ENCODE data around the gene MLEC.

MLEC gene

GRCh38 chr12:120650233-120650690 lies 36.7 kb upstream of the MLEC start:
- Histone ChIP-seq H3K36me3 (ENCODE audit: low read depth) (no peaks in the 10 kb centered on the region), H3K4me1 (ENCODE audit: insufficient read depth, poor library complexity, severe bottlenecking) (peaks cover 4% of the 10 kb centered on the region), H3K27me3 (ENCODE audit: insufficient read depth, poor library complexity, severe bottlenecking) (no peaks in the 10 kb centered on the region), H3K4me3 (ENCODE audit: severe bottlenecking) (no peak overlapping the region), H3K27ac (ENCODE audit: poor library complexity, severe bottlenecking) (no peak overlapping the region), H3K9me3 (ENCODE audit: severe bottlenecking) (no peaks in the 10 kb centered on the region)
- TF ChIP-seq, protein P1, sequence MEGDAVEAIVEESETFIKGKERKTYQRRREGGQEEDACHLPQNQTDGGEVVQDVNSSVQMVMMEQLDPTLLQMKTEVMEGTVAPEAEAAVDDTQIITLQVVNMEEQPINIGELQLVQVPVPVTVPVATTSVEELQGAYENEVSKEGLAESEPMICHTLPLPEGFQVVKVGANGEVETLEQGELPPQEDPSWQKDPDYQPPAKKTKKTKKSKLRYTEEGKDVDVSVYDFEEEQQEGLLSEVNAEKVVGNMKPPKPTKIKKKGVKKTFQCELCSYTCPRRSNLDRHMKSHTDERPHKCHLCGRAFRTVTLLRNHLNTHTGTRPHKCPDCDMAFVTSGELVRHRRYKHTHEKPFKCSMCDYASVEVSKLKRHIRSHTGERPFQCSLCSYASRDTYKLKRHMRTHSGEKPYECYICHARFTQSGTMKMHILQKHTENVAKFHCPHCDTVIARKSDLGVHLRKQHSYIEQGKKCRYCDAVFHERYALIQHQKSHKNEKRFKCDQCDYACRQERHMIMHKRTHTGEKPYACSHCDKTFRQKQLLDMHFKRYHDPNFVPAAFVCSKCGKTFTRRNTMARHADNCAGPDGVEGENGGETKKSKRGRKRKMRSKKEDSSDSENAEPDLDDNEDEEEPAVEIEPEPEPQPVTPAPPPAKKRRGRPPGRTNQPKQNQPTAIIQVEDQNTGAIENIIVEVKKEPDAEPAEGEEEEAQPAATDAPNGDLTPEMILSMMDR (IDR thresholded peaks at IDR 0.05; ENCODE audit: poor library complexity, severe bottlenecking) = no peak
- DNase-seq (ENCODE audit: low spot score) (no peak), ATAC-seq (ENCODE audit: low read depth) (no peak)

GRCh38 chr12:120651821-120652220 lies 35.1 kb upstream of the MLEC start:
- Histone ChIP-seq H3K4me1 (ENCODE audit: insufficient read depth, poor library complexity, severe bottlenecking) (peaks cover 4% of the 10 kb centered on the region), H3K27me3 (ENCODE audit: insufficient read depth, poor library complexity, severe bottlenecking) (no peaks in the 10 kb centered on the region), H3K4me3 (ENCODE audit: severe bottlenecking) (no peak overlapping the region), H3K36me3 (ENCODE audit: low read depth) (no peaks in the 10 kb centered on the region), H3K9me3 (ENCODE audit: severe bottlenecking) (no peaks in the 10 kb centered on the region), H3K27ac (ENCODE audit: poor library complexity, severe bottlenecking) (no peak overlapping the region)
- TF ChIP-seq, protein P1 (IDR thresholded peaks at IDR 0.05; ENCODE audit: poor library complexity, severe bottlenecking) = no peak
- DNase-seq (ENCODE audit: low spot score) = no peak
- ATAC-seq (ENCODE audit: low read depth) = peak; percentile 21; the same call in 1 of the 3 replicates

GRCh38 chr12:120652656-120653435 lies 34.1 kb upstream of the MLEC start:
- TF ChIP-seq, protein P1 (IDR thresholded peaks at IDR 0.05; ENCODE audit: poor library complexity, severe bottlenecking) = no peak
- H3K27ac ChIP-seq (ENCODE audit: poor library complexity, severe bottlenecking) = no peak overlapping the region
- H3K27me3 ChIP-seq (ENCODE audit: insufficient read depth, poor library complexity, severe bottlenecking) = no peaks in the 10 kb centered on the region
- no peak overlapping the region for H3K4me3 ChIP-seq (ENCODE audit: severe bottlenecking)
- H3K9me3 ChIP-seq (ENCODE audit: severe bottlenecking) = no peaks in the 10 kb centered on the region
- ATAC-seq (ENCODE audit: low read depth) (no peak), DNase-seq (ENCODE audit: low spot score) (no peak)
- H3K36me3 ChIP-seq (ENCODE audit: low read depth) = no peaks in the 10 kb centered on the region
- peaks cover 4% of the 10 kb centered on the region for H3K4me1 ChIP-seq (ENCODE audit: insufficient read depth, poor library complexity, severe bottlenecking)

DNA sequence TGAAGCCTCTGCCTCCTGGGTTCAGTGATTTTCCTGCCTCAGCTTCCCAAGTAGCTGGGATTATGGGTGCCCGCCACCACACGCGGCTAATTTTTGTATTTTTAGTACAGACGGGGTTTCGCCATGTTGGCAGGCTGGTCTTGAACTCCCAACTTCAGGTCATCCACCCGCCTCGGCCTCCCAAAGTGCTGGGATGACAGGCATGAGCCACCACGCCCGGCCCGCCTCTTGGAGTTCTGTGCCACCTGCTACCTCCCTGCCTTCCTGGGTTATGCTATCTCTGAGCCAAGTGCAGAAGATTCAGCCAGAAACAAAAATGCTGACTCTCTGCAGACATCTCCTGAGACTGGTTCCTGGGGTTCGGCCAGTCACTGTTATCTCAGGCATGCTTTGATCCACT lies 33.3 kb upstream of the MLEC start:
- H3K9me3 ChIP-seq (ENCODE audit: severe bottlenecking) = no peaks in the 10 kb centered on the region
- TF ChIP-seq, protein P1 (IDR thresholded peaks at IDR 0.05; ENCODE audit: poor library complexity, severe bottlenecking) = no peak
- no peak overlapping the region for H3K4me3 ChIP-seq (ENCODE audit: severe bottlenecking)
- no peaks in the 10 kb centered on the region for H3K27me3 ChIP-seq (ENCODE audit: insufficient read depth, poor library complexity, severe bottlenecking)
- ATAC-seq (ENCODE audit: low read depth) (no peak), DNase-seq (ENCODE audit: low spot score) (no peak)
- H3K4me1 ChIP-seq (ENCODE audit: insufficient read depth, poor library complexity, severe bottlenecking) = peaks cover 4% of the 10 kb centered on the region
- no peak overlapping the region for H3K27ac ChIP-seq (ENCODE audit: poor library complexity, severe bottlenecking)
- H3K36me3 ChIP-seq (ENCODE audit: low read depth) = no peaks in the 10 kb centered on the region

GRCh38 chr12:120654656-120655055 lies 32.3 kb upstream of the MLEC start:
- no peak overlapping the region for H3K27ac ChIP-seq (ENCODE audit: poor library complexity, severe bottlenecking)
- TF ChIP-seq, protein P1 (IDR thresholded peaks at IDR 0.05; ENCODE audit: poor library complexity, severe bottlenecking) = no peak
- H3K4me1 ChIP-seq (ENCODE audit: insufficient read depth, poor library complexity, severe bottlenecking) = peaks cover 4% of the 10 kb centered on the region

More at GRCh38 chr12:120654656-120655055, 32.3 kb upstream of the MLEC start:
- DNase-seq (ENCODE audit: low spot score) = no peak
- ATAC-seq (ENCODE audit: low read depth) = no peak
- H3K9me3 ChIP-seq (ENCODE audit: severe bottlenecking) = no peaks in the 10 kb centered on the region
- H3K36me3 ChIP-seq (ENCODE audit: low read depth) = no peaks in the 10 kb centered on the region
- no peak overlapping the region for H3K4me3 ChIP-seq (ENCODE audit: severe bottlenecking)
- no peaks in the 10 kb centered on the region for H3K27me3 ChIP-seq (ENCODE audit: insufficient read depth, poor library complexity, severe bottlenecking)
